SK-N-DZ (cell line): ENCODE measurements around the gene ACCSL.

Source experiments
- DNase-seq: peaks from one replicate; pipeline ENCODE4 v3.0.0-alpha.2; 2015; ENCODE audit warnings: low spot score

Gene ACCSL

DNA sequence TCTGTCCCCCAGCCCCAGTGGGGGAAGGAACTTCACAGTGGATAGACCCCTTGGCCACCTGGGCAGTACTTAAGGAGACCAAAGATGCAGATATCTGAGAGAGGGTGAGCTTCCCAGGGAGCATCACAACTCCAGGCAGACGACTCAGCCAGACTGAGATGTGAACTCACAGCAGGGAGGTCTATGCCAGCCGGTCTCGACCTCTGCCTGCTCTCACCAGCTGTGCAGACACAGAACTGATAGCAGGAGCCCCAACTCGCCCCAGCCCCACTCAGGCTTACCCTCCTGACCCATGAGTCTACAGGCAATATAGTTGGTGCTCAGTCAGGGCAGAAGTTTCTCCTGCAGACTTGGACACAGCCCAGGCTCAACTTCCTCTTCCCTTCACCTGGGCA, 29.7 kb upstream of the ACCSL start:
- DNase-seq, result no peak

DNA sequence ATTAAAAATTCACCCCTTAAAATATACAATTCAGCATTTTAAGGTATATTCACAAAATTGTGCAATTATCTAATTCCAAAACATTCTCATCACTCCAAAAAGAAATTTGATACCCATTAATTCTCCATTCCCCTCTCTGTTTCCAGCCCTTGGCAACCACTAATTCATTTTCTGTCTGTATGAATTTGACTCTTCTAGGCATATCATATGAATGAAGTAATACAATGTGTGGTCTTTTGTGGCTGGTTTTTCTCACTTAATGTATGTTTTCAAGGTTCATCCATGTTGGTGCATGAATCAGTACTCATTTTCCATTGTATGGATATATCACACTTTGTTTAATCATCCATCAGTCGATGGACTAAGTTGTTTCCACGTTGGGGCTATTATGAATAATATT, 29.0 kb upstream of the ACCSL start:
- DNase-seq, result no peak

DNA sequence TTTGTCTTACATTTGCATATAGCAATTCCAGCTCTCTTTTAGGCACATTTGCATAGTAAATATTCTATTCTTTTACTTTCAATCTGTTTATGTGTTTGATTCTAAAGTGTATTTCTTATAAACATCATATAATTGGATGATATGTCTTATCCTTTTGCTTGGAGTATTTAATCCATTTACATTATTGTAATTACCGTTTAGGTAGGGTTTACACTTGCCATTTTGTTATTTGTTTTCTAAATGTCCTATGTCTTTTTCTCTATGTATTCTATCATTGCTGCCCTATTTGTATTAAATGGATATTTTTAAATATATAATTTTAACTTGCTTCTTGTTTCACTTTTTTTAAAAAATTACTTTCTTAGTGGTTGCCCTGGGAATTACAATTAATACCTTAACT, 22.8 kb upstream of the ACCSL start:
- DNase-seq, result no peak

DNA sequence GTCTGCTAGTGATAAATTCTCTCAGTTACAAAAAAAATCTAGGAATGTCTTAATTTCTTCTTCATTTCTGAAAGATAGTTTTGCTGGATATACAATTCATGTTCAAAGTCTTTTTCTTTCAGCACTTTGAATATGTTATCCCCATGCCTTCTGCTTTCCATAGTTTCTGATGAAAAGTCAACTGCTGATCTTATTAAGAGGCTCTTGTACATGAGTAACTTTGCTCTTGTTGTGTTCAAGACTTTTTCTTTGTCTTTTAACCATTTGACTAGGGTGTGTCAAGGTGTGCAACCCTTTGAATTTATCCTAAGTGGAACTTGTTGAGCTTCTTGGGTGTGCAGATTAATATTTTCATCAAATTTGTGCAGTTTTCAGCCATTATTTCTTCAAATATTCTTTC, 22.1 kb upstream of the ACCSL start:
- no peak for DNase-seq

DNA sequence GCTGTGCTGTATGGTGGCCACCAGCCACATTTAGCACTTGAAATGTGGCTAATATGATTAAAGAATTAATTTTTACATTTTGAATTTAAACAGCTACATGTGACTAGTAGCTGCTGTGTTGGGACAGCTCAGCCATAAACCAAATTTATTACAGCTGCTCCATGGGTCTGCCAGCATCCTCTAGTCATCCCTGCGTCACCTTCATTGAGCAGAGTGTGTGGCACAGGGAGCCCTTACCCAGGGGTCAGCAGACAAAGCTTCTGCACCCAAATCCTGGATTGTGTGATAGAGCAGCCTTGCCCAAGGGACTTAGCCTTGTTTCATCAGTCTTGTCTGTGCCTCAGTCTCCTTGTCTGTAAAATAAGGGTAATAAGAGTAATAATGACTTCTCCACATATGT, 19.4 kb upstream of the ACCSL start:
- no peak for DNase-seq

GRCh38 chr11:44028816-44029506, 18.8 kb upstream of the ACCSL start:
- DNase-seq, result no peak

- no peak for DNase-seq
These were observed 18.3 kb upstream of the ACCSL start for GRCh38 chr11:44029507-44029845.

GRCh38 chr11:44029977-44030911, 17.5 kb upstream of the ACCSL start:
- DNase-seq, result peak; percentile 56

- no peak for DNase-seq
These were observed 16.8 kb upstream of the ACCSL start for GRCh38 chr11:44030996-44031395.

DNA sequence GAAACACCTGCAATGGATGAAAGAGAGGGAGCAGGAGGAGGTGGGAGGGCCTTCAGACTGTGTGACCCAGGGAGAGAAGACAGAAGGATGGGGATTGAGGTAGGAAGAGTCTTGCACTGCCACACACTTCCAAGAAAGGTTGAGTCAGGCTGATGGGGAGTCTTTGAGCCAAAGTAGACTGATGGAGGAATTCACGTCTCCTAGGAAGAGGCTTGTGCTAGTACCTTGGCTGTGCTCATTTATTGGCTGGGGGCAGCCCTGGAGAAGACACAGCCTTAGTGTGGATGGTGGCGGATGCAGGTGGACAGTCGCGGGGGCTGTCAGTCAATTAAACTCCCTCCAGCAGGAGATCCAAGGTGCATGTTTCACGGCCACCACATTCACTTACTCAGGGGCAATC, 16.2 kb upstream of the ACCSL start:
- no peak for DNase-seq

- DNase-seq, result no peak
These were observed 15.3 kb upstream of the ACCSL start for GRCh38 chr11:44032299-44033085.

GRCh38 chr11:44033411-44033850, 14.3 kb upstream of the ACCSL start:
- no peak for DNase-seq

GRCh38 chr11:44033856-44034255, 13.9 kb upstream of the ACCSL start:
- no peak for DNase-seq

GRCh38 chr11:44034639-44035038, 13.1 kb upstream of the ACCSL start:
- DNase-seq, result no peak

DNA sequence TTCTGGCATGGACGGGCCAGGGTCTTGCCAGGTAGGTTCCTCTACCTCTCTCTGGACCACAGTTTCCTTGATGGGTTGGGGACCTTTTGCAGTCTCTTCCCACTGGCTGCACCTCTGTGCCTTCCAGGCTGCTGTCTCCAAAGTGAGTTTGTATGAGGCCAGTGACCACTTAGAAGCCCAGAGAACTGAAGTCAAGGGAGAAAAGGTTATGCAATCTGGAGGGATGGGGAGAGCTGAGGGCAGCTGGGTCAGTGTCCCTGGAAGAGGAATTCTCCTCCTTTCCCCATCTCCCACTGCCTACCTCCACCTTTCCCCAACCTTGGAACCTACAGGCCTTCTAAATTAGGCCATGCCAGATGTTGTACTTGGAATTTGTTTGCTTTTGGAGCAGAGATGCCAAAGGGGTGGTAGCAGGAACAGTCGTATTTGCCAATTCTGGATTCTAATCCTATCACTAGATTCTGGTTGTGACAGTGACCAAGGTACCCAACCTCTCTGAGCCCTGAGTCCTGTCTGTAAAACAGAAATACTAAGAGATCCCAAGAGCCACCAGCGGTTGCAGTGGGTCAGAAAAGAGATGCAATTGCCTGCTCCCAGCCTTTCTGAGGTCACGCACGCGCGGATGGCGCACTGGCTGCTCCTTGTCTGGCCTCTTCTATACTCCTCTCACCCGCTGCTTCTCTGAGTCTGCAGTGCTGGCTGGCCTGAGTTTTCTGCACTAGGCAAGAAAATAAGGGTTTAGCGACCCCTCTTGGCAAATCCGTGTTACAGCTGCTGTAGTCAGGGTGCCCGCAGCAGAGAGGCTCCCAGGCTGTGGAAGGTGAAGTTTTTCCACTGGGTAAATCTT, 10.7 kb upstream of the ACCSL start:
- DNase-seq, result peak; percentile 90

- no peak for DNase-seq
These were observed 10.2 kb upstream of the ACCSL start for GRCh38 chr11:44037658-44037998.

DNA sequence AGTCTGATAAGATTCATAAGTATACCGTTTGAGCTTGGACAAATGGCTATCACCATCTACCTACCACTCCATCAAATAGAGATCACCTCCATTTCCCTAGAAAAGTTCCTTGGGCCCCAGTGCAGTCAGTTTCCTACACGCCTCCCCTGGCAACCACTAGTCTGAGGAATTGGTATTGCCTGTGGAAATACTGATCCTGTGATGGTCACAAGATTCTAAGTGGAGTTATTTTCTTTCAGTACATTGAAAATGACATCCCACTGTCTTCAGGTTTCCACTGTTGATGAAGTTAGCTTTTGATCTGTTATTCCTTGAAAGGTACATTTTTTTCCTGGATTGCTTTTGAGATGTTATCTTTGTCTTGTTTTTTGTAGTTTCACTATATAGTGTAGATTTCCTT, 4.6 kb upstream of the ACCSL start:
- no peak for DNase-seq

- no peak for DNase-seq
These were observed 1.6 kb upstream of the ACCSL start for GRCh38 chr11:44046182-44046581.

GRCh38 chr11:44047298-44047697, 483 bp upstream of the ACCSL start:
- no peak for DNase-seq

DNA sequence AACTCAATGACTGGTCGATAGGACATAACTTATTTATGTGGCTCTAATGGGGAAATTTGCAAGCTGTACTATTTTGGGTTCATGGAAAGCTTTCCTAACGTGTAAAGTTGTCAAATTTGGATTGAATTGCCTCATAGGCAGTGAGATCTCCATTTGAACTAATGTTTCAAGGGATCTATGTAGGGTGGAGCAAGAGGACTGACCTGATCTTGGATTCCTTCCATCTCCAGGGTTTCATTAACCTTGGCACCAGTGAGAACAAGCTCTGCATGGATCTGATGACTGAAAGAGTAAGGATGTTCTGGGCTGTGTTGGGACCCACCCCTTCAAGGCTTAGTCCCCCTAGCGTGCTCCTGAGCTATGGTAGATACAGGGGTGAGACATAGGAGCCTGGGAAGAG, 2.1 kb downstream of the ACCSL start:
- no peak for DNase-seq

DNA sequence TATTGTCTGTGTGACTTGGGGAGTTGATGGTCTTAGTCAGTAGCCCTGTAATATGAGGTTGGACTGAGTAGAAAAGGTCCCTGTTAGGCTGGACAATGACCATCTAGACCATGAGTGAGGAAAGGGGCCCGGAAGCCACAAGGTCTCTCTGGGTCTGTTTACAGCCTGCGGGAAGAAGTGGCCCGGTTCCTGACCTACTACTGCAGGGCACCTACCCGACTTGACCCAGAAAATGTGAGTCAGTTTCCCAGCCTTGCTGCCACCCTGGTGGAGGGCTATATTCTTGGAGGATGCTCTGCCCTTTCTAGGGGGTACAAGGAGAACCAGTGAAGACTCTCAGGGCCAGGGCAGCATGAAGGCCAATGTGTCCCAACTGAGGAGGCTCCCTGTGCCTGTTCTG, 3.4 kb downstream of the ACCSL start:
- DNase-seq, result no peak

GRCh38 chr11:44057340-44057739, 9.6 kb downstream of the ACCSL start:
- no peak for DNase-seq
